GM12801 (cell line): ENCODE data around the gene DNAH10.

Experiments used
- TF ChIP-seq, protein P1 (sequence below): IDR thresholded peaks from one replicate; pipeline ENCODE4 v1.5.1; 2011; ENCODE audit warnings: control low read depth; ENCODE audit not compliant: insufficient read length; ENCODE audit errors: extremely low read depth

DNAH10 gene

DNA sequence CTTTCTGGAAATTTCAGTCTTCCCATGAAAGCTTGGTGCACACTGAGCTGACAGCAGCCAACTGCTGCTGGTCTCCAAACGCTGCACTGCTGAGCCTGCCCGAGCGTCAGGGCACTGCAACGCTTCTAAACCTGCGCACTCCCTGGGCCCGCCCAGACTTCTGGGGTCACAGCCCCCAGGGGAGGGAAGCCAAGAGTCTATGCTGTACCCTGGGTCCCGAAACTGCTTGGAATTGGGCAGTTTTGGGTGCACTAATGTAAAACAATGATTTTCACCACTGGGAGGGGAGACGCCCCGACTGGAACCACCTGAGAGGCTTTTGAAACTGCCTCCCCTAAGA is 178.5 kb downstream of the DNAH10 start:
- TF ChIP-seq, protein P1, sequence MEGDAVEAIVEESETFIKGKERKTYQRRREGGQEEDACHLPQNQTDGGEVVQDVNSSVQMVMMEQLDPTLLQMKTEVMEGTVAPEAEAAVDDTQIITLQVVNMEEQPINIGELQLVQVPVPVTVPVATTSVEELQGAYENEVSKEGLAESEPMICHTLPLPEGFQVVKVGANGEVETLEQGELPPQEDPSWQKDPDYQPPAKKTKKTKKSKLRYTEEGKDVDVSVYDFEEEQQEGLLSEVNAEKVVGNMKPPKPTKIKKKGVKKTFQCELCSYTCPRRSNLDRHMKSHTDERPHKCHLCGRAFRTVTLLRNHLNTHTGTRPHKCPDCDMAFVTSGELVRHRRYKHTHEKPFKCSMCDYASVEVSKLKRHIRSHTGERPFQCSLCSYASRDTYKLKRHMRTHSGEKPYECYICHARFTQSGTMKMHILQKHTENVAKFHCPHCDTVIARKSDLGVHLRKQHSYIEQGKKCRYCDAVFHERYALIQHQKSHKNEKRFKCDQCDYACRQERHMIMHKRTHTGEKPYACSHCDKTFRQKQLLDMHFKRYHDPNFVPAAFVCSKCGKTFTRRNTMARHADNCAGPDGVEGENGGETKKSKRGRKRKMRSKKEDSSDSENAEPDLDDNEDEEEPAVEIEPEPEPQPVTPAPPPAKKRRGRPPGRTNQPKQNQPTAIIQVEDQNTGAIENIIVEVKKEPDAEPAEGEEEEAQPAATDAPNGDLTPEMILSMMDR, result no peak

DNA sequence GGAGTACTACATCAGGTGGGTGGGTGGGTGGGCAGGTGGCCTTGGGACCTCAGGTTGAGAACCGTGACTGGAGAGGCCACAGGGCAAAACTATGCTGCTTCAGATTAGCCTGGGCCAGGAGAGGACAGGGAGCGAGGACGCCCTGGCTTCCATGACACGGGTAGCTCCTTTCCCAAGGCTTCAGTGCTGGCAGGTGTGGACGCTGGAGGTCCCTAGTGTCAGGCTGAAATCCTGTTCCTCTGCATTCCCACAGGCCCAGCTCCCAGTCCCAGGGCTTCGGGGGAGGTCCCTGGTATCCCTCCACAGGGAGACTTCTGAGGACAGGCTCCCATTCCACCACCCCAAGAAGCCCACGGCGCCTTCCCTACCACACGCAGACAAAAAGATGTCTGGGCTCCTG is 178.9 kb downstream of the DNAH10 start:
- TF ChIP-seq, protein P1, result no peak

DNA sequence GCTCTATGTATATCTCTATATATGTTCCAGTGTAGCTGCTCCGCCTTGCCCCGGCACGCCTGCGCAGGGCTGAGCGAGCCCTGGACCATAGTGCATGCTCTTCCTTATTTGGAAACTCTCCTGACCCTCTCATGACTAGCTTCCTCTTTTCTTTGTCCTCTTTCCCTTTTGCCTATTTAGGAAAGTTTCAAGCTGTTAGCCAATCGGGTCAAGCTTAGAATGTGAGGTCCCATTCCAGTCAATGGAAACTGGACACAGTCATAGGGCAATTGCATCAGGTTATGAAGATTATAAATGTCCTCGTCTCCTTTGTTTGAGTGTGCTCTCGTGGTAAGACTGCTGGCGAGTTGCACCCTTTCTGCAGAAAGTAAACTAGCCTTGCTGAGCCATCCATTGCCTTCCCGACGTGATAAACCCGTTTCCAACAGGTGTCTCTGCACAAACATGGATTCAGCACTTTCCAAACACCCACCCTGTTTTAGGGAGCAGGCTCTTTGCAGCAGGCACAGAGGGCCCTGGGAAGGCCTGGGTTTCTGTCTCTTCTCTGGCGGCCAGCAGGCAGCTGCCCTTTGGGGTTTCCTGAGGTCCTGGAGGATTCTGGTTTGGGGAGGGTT is 179.6 kb downstream of the DNAH10 start:
- TF ChIP-seq, protein P1, result no peak

DNA sequence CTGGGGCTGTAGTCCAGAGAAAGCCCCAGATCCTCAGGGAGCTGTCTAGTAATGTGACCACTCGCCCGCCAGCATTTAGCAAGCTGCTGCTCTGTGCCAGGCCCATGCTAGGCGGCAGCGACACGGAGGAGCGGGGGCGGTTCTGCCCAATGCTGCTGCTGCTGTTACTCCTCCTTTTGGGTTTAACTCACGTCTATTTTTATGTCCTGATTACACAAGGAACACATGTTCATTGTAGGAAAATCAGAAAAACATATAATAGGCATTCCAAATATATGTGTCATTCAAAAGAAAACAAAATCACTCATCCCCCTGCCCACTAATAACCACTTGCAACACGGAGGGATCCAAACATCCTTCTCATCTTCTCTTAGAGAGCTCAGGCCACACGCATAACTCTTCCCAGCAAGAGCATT is 180.1 kb downstream of the DNAH10 start:
- TF ChIP-seq, protein P1, result no peak

DNA sequence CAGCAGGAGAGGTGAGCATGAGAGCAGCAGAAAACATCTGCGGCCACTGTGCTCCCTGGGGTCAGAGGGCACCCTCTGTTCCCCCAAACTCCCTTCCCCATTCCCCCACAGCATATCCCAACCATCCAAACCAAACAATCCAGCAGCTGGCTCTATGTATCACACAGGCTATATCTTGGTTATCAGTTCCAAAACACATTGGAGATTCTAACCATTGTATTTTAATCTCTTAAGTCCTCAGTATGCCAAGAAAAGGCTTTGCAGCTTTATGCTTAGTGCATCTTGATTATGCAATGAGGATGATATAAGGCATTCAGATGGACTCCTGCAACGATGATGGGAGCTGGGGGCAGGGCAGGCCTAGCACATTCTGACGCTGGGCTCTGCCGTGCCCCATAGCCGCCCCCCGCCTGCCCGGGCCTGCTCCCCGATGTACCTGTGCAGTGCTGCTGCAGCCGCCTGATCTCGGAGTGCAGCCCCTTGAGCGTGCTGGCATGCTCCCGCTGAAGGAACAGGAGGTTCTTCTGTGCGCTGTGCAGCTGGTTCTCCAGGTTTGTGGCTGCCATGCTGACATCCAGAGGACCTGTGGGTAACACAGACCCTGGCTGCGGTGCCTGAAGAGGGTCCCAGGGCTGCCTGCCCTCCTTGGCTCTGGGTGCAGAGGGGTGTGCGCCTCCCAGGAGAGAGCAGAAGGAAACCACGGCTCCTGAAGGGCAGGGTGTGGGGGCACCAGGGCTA is 181.0 kb downstream of the DNAH10 start:
- TF ChIP-seq, protein P1, result no peak

DNA sequence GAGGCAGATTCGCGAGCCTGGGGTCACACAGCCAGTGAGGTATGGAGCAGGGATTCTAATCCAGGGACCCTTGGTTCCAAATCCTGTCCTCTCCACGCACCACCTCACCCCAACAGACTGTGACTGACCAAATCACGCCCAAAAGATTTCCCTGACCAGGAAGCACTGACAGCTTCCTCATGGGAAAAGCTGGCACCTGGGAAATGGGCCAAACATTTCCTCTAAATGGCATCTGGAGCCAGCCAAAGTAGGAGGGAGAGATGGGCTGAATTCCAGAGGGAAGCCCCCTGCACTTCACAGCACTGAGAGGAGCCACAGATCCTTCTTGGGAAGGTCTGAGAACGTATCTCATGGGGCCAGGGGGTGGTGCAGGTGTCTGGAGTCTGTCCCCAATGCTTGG is 181.7 kb downstream of the DNAH10 start:
- TF ChIP-seq, protein P1, result no peak

DNA sequence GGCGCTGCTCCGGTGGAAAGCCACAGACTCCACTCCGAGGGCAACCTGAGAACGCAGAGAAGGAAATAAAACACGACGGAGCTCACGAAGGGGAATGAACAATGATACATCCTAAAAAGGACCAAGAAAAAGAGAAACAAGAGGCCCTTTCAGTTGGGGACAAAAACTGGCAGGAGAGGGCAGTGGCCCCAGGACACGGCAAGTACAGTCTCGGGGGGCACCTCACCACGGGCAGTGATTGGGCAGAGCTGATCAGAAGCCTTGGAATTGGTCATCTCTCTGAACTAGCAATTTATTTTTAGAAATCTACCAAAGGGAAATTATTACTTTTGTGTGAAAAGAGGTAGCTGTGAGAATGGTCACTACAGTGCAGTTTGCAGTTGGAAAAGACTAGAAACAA is 182.6 kb downstream of the DNAH10 start:
- TF ChIP-seq, protein P1, result no peak
